H1 (cell line): ENCODE results near the gene RBM15. TPM values are rescaled to one million over a fixed set of nuclear protein-coding genes. Genes with fewer than 3 reads are reported as not detected.

Experiments used
- CTCF ChIA-PET: fragments of 300-600 bp; sonication (Branson Sonifier 250); formaldehyde crosslinking; loops from one replicate; lab custom pipeline; 2021; ENCODE audit not compliant: partially characterized antibody; lab: Charles Lee
- POLR2A ChIA-PET: fragments of 300-600 bp; sonication (Branson Sonifier 250); formaldehyde crosslinking; loops from one replicate; lab custom pipeline; 2021; ENCODE audit warnings: inconsistent platforms; ENCODE audit not compliant: partially characterized antibody; lab: Charles Lee
- DNase-seq, 2 experiments: peaks; one replicate each; pipeline versions ENCODE4 v3.0.0 to v3.0.0-alpha.2; 2010 to 2022; ENCODE audit warnings: low spot score in 2 of 2, low read depth in 1 of 2, mixed read lengths in 1 of 2
- FAIRE-seq: peaks from 2 replicates; lab custom pipeline; 2011; peaks lifted over from hg19 to GRCh38; lab: Jason Lieb, UNC
- H2AFZ ChIP-seq: 2 replicates; pipeline ENCODE4 v1.8.1; 2012; ENCODE audit warnings: low read length, inconsistent platforms
- H2AK5ac ChIP-seq: 2 replicates; pipeline ENCODE4 v1.6.1; 2013; ENCODE audit warnings: low read depth, low read length
- H2BK120ac ChIP-seq: replicated peaks from 2 replicates; pipeline ENCODE3; 2013; ENCODE audit warnings: low read depth, low read length, inconsistent platforms
- H2BK12ac ChIP-seq: 2 replicates; pipeline ENCODE4 v1.6.1; 2013; ENCODE audit warnings: low read depth, low read length
- H2BK15ac ChIP-seq: 2 replicates; pipeline ENCODE4 v1.6.1; 2013; ENCODE audit warnings: low read length
- H2BK20ac ChIP-seq: 2 replicates; pipeline ENCODE4 v1.6.1; 2013; ENCODE audit warnings: low read length
- H2BK5ac ChIP-seq: 2 replicates; pipeline ENCODE4 v1.6.1; 2013; ENCODE audit warnings: low read depth, low read length
- H3K14ac ChIP-seq: 2 replicates; pipeline ENCODE4 v1.6.1; 2013; ENCODE audit warnings: inconsistent platforms; ENCODE audit not compliant: insufficient read length
- H3K18ac ChIP-seq: 2 replicates; pipeline ENCODE4 v1.6.1; 2013; ENCODE audit warnings: low read length; ENCODE audit errors: extremely low read depth
- H3K23ac ChIP-seq: 2 replicates; pipeline ENCODE4 v1.6.1; 2013; ENCODE audit warnings: inconsistent platforms; ENCODE audit not compliant: insufficient read length
- H3K23me2 ChIP-seq: 2 replicates; pipeline ENCODE4 v1.6.1; 2013; ENCODE audit warnings: low read depth, low read length
- H3K27ac ChIP-seq: 2 replicates; pipeline ENCODE4 v1.6.1; 2011; ENCODE audit warnings: low read depth, low read length, inconsistent platforms
- H3K27me3 ChIP-seq, 4 experiments: replicated peaks in 1 of 4; 1 replicate in 1 of 4; 2 replicates in 3 of 4; pipeline versions ENCODE4 v1.6.1 to v1.8.1; 2011 to 2013; ENCODE audit warnings: low read length in 3 of 4, mild to moderate bottlenecking in 3 of 4, inconsistent platforms in 2 of 4, mixed read lengths in 2 of 4, moderate library complexity in 1 of 4; ENCODE audit not compliant: control insufficient read depth in 3 of 4, insufficient read depth in 3 of 4; ENCODE audit errors: extremely low read depth in 1 of 4
- H3K36me3 ChIP-seq, 4 experiments: 2 replicates each; pipeline versions ENCODE4 v1.6.1 to v1.8.1; 2011 to 2013; ENCODE audit warnings: mild to moderate bottlenecking in 4 of 4, low read length in 3 of 4, moderate library complexity in 2 of 4, control low read depth in 1 of 4, inconsistent platforms in 1 of 4; ENCODE audit not compliant: insufficient read depth in 4 of 4, control insufficient read depth in 2 of 4
- H3K4ac ChIP-seq: replicated peaks from 2 replicates; pipeline ENCODE3; 2013; ENCODE audit warnings: low read length, low read depth, mixed read lengths, inconsistent platforms; ENCODE audit not compliant: insufficient read length
- H3K4me1 ChIP-seq, 4 experiments: replicated peaks in 1 of 4; 1 replicate in 1 of 4; 2 replicates in 3 of 4; pipeline versions ENCODE4 v1.6.1 to v1.8.1; 2011 to 2013; ENCODE audit warnings: low read length in 3 of 4, inconsistent platforms in 2 of 4, mixed read lengths in 1 of 4; ENCODE audit not compliant: insufficient read depth in 4 of 4, control insufficient read depth in 3 of 4
- H3K4me2 ChIP-seq, 2 experiments: 2 replicates each; pipeline versions ENCODE4 v1.6.1 to v1.8.1; 2011 to 2013; ENCODE audit warnings: low read depth in 2 of 2, low read length in 2 of 2, control low read depth in 1 of 2, inconsistent platforms in 1 of 2, mild to moderate bottlenecking in 1 of 2; ENCODE audit not compliant: insufficient read depth in 1 of 2
- H3K4me3 ChIP-seq, 4 experiments: fragments of 200-600, 300-600 bp in 1 of 4; sonication (generic), shearing (Covaris generic), sonication (Bioruptor Twin) in 1 of 4; 2 replicates each; pipeline versions ENCODE4 v1.5.1 to v1.8.1; 2011 to 2016; ENCODE audit warnings: low read length in 4 of 4, low read depth in 3 of 4, control low read depth in 2 of 4, inconsistent platforms in 2 of 4, mild to moderate bottlenecking in 2 of 4, mixed read lengths in 1 of 4, moderate library complexity in 1 of 4; ENCODE audit not compliant: insufficient read depth in 2 of 4; ENCODE audit errors: extremely low read depth in 1 of 4
- H3K56ac ChIP-seq: replicated peaks from 2 replicates; pipeline ENCODE3; 2013; ENCODE audit warnings: low read depth, mild to moderate bottlenecking, mixed read lengths, low read length, inconsistent platforms; ENCODE audit not compliant: insufficient read length
- H3K79me1 ChIP-seq: 2 replicates; pipeline ENCODE4 v1.6.1; 2013; ENCODE audit warnings: low read depth, low read length, control low read depth
- H3K79me2 ChIP-seq, 2 experiments: 2 replicates each; pipeline versions ENCODE4 v1.6.1 to v1.8.1; 2012 to 2013; ENCODE audit warnings: low read length in 2 of 2, mild to moderate bottlenecking in 2 of 2, inconsistent platforms in 1 of 2; ENCODE audit not compliant: insufficient read depth in 2 of 2, control insufficient read depth in 1 of 2
- H3K9ac ChIP-seq, 4 experiments: replicated peaks in 1 of 4; 1 replicate in 1 of 4; 2 replicates in 3 of 4; pipeline versions ENCODE4 v1.6.1 to v1.8.1; 2011 to 2013; ENCODE audit warnings: low read depth in 3 of 4, low read length in 3 of 4, control low read depth in 2 of 4, mild to moderate bottlenecking in 2 of 4, moderate library complexity in 2 of 4, inconsistent platforms in 1 of 4; ENCODE audit errors: extremely low read depth in 1 of 4
- H3K9me3 ChIP-seq, 2 experiments: 2 replicates each; pipeline versions ENCODE4 v1.6.1 to v1.8.1; 2012 to 2013; ENCODE audit warnings: mild to moderate bottlenecking in 2 of 2, moderate library complexity in 2 of 2, control low read depth in 1 of 2, inconsistent platforms in 1 of 2, low read depth in 1 of 2, low read length in 1 of 2, mixed read lengths in 1 of 2; ENCODE audit not compliant: insufficient read depth in 2 of 2
- H4K20me1 ChIP-seq, 2 experiments: replicated peaks in 1 of 2; 2 replicates each; pipeline versions ENCODE3 to v1.8.1; 2011 to 2013; ENCODE audit warnings: inconsistent platforms in 2 of 2, low read length in 2 of 2, mild to moderate bottlenecking in 1 of 2; ENCODE audit not compliant: insufficient read depth in 2 of 2, control insufficient read depth in 1 of 2
- H4K5ac ChIP-seq: 2 replicates; pipeline ENCODE4 v1.6.1; 2013; ENCODE audit warnings: low read length, low read depth, mixed read lengths, inconsistent platforms; ENCODE audit not compliant: insufficient read length
- H4K8ac ChIP-seq: 2 replicates; pipeline ENCODE4 v1.8.0; 2013; ENCODE audit warnings: mild to moderate bottlenecking, moderate library complexity, low read length, inconsistent platforms; ENCODE audit not compliant: insufficient read depth; ENCODE audit errors: extremely low read depth
- H4K91ac ChIP-seq: replicated peaks from 2 replicates; pipeline ENCODE3; 2013; ENCODE audit warnings: low read length, mixed read lengths, inconsistent platforms; ENCODE audit not compliant: insufficient read length
- ASH2L ChIP-seq: fragments of 200-600, 300-600 bp; sonication (generic); IDR thresholded peaks from one replicate; pipeline ENCODE4 v1.7.1; 2017; ENCODE audit warnings: low read length
- BRCA1 ChIP-seq: IDR thresholded peaks from 2 replicates; pipeline ENCODE4 v1.6.1; 2012; ENCODE audit warnings: low read depth, low read length, improper control_type of control experiment
- CHD1 ChIP-seq: IDR thresholded peaks from 2 replicates; pipeline ENCODE4 v1.6.1; 2012; ENCODE audit warnings: low read depth, low read length, improper control_type of control experiment
- EGR1 ChIP-seq: IDR thresholded peaks from 2 replicates; pipeline ENCODE4 v1.6.1; 2011; ENCODE audit warnings: low read depth, low read length, borderline replicate concordance
- EZH2 ChIP-seq: fragments of 200-600 bp; sonication (generic); IDR thresholded peaks from 2 replicates; pipeline ENCODE4 v1.7.1; 2012; ENCODE audit warnings: low read depth, mild to moderate bottlenecking, moderate library complexity, low read length, inconsistent platforms; ENCODE audit not compliant: severe bottlenecking
- HDAC6 ChIP-seq: IDR thresholded peaks from one replicate; pipeline ENCODE4 v1.7.1; 2012; ENCODE audit warnings: low read depth, mild to moderate bottlenecking, inconsistent platforms, low read length, moderate library complexity
- JUND ChIP-seq: IDR thresholded peaks from 2 replicates; pipeline ENCODE4 v1.6.1; 2011; ENCODE audit warnings: mild to moderate bottlenecking, improper control_type of control experiment, low read length
- POLR2A ChIP-seq, 2 experiments: IDR thresholded peaks; 1 replicate in 1 of 2; 2 replicates in 1 of 2; pipeline ENCODE4 v1.6.1; 2011; ENCODE audit warnings: low read depth in 2 of 2, low read length in 2 of 2, mild to moderate bottlenecking in 2 of 2; ENCODE audit errors: control extremely low read depth in 1 of 2
- RBBP5 ChIP-seq: IDR thresholded peaks from 2 replicates; pipeline ENCODE4 v1.7.1; 2012; ENCODE audit warnings: low read depth, mild to moderate bottlenecking, inconsistent platforms, low read length, moderate library complexity, borderline replicate concordance
- TAF7 ChIP-seq: optimal IDR thresholded peaks from 2 replicates; pipeline ENCODE3; 2011; ENCODE audit warnings: low read depth, mild to moderate bottlenecking, inconsistent platforms, low read length, moderate library complexity, borderline replicate concordance
- WGBS, 2 experiments: shearing (Covaris generic) in 1 of 2; methylation state at CpG; one replicate each; pipeline versions ENCODE4 v1.1.6 to v1.1.7; 2013 to 2015; ENCODE audit warnings: low lambda C conversion rate in 2 of 2, mixed read lengths in 2 of 2, inconsistent platforms in 1 of 2, low coverage in 1 of 2, missing lambda C conversion rate in 1 of 2; ENCODE audit not compliant: insufficient replicate concordance in 2 of 2, insufficient coverage in 1 of 2, insufficient read length in 1 of 2; ENCODE audit errors: extremely low coverage in 1 of 2, missing lambda C conversion rate in 1 of 2; 5-methylcytosine and 5-hydroxymethylcytosine counted together
- polyA plus RNA-seq, 7 experiments: library from polyadenylated mRNA; depleted of rRNA in 3 of 7; stranded (reverse) in 5 of 7; unstranded in 2 of 7; fragments of >200 nt in 5 of 7; fragments of 200-250 nt in 2 of 7; gene quantifications; 1 replicate in 5 of 7; 2 replicates in 1 of 7; 4 replicates in 1 of 7; pipeline versions ENCODE4 v1.2.1 to v1.2.3, GENCODE V29; 2011 to 2013; ENCODE audit warnings: missing spikeins in 2 of 7, mixed read lengths in 2 of 7
- total RNA-seq: library from RNA; stranded (reverse); fragmentation: NEBNext Ultra II Directional; extraction: Animal tissue kit (Norgen Biotek cat#: 25700); gene quantifications from 2 replicates; pipeline ENCODE4 v1.2.1, GENCODE V29; 2021

The RBM15 gene
- total and polyA plus RNA-seq, 2 of the 8 experiments (the other 6 are each of a cell fraction or from before 2014, with no cell fraction given), result 13.5 to 44.9 TPM

DNA sequence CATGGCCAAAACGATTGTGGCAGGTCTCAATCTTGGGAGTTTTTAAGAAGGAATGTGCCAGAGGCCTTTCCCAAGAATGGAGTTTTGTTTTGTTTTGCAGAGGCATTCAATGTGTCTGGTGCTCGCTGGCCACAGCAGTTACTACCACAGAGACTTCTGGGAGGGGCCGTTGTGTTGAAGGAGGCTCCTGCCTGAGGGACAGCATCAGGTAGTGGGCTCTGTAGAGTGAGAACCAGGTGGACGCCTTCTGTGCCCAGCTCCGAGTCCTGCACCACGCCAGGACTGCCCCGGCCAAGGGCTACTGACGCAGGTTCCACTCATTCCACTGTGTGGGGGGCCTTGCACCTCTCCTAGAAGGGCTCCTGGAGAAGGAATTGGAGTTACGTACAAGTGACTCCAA, 44.9 kb upstream of the RBM15 start:
- 93% methylated on average over 9 of the region's 9 CpGs; no CpG with 5 or more reads in 1 of the 2 experiments for WGBS, 2 experiments
- CTCF ChIA-PET, result interaction anchor here (1.5 to 34.1 kb wide), 4 partner anchors 11 to 97 kb away, joined by 4 to 1001 read pairs (median 22); partner anchors contain the start of gene KCNC4
- H3K4me1 ChIP-seq, result no peaks in the 10 kb centered on the region; a peak in 1 of 7 replicates

More for the DNA sequence above, 44.9 kb upstream of the RBM15 start:
- no peak overlapping the region for H3K4ac ChIP-seq
- no peaks in the 10 kb centered on the region for H3K23me2 ChIP-seq
- H3K27me3 ChIP-seq, result no peaks in the 10 kb centered on the region
- no peak overlapping the region for H3K14ac ChIP-seq
- H3K4me3 ChIP-seq, result no peak overlapping the region
- H2AFZ ChIP-seq, result no peak overlapping the region
- no peak overlapping the region for H2BK20ac ChIP-seq
- no peak overlapping the region for H3K27ac ChIP-seq
- no peak overlapping the region for H4K91ac ChIP-seq
- no peak overlapping the region for H2AK5ac ChIP-seq
- H4K20me1 ChIP-seq, result no peaks in the 10 kb centered on the region
- no peak overlapping the region for H3K18ac ChIP-seq
- no peak for FAIRE-seq
- H2BK15ac ChIP-seq, result no peak overlapping the region
- no peaks in the 10 kb centered on the region for H3K9me3 ChIP-seq
- no peak overlapping the region for H4K5ac ChIP-seq
- no peak overlapping the region for H3K4me2 ChIP-seq
- no peaks in the 10 kb centered on the region for H3K36me3 ChIP-seq
- no peak for DNase-seq
- H2BK12ac ChIP-seq, result no peak overlapping the region
- H3K23ac ChIP-seq, result no peak overlapping the region
- H3K9ac ChIP-seq, result no peak overlapping the region
- no peak overlapping the region for H4K8ac ChIP-seq
- POLR2A ChIA-PET, result no interaction called here
- no peak overlapping the region for H3K56ac ChIP-seq
- H2BK5ac ChIP-seq, result no peak overlapping the region
- H3K79me2 ChIP-seq, result no peaks in the 10 kb centered on the region
- no peak overlapping the region for H2BK120ac ChIP-seq
- no peaks in the 10 kb centered on the region for H3K79me1 ChIP-seq
- TF ChIP-seq POLR2A (IDR thresholded peaks at IDR 0.05; ENCODE audit: control extremely low read depth in 1 of 2, low read depth in 2 of 2, low read length in 2 of 2), result no peak
- TF ChIP-seq RBBP5, result no peak
- TF ChIP-seq EZH2, result no peak
- TF ChIP-seq CHD1, result no peak
- no peak for TF ChIP-seq BRCA1
- no peak for TF ChIP-seq TAF7
- TF ChIP-seq ASH2L, result no peak
- no peak for TF ChIP-seq JUND
- no peak for TF ChIP-seq EGR1
- no peak for TF ChIP-seq HDAC6
